Measurements from ENCODE around the gene FKBP4.

- TF ChIP-seq CTCF (IDR thresholded peaks at IDR 0.05; ENCODE audit: insufficient read depth, low read length) (no peak), REST (IDR thresholded peaks at IDR 0.05; ENCODE audit: insufficient replicate concordance, low read depth) (no peak)
Measured at GRCh38 chr12:2842948-2843347, 48.2 kb downstream of the FKBP4 start.

All from HL-60 (cell line).